Activated CD4-positive, alpha-beta memory T cell treated with anti-CD3 and anti-CD28 coated beads for 36 hours (primary cell): ENCODE measurements around the gene GHR. TPM values are rescaled to one million over a fixed set of nuclear protein-coding genes. Genes with fewer than 3 reads are reported as not detected.
"Not testable (repeated sequence)": the region's sequence is repeated elsewhere in the genome, so short reads cannot be mapped to it uniquely, and the experiment has no call there.

Source experiments
- CTCF ChIA-PET: fragments of 350-600 bp; sonication (Branson Sonifier 250); formaldehyde crosslinking; loops from one replicate; lab custom pipeline; 2021; ENCODE audit warnings: antibody characterized with exemption, inconsistent platforms; lab: Charles Lee
- POLR2A ChIA-PET: fragments of 350-600 bp; sonication (Branson Sonifier 250); formaldehyde crosslinking; loops from one replicate; lab custom pipeline; 2021; ENCODE audit warnings: antibody characterized with exemption; lab: Charles Lee
- DNase-seq: peaks from one replicate; pipeline ENCODE4 v3.0.0-alpha.2; 2020
- H3K27ac Mint-ChIP-seq: one replicate; pipeline ENCODE4 v1.8.0; 2021; ENCODE audit warnings: mixed read lengths
- H3K27me3 Mint-ChIP-seq: one replicate; pipeline ENCODE4 v1.8.0; 2021; ENCODE audit warnings: mixed read lengths
- H3K36me3 Mint-ChIP-seq: one replicate; pipeline ENCODE4 v1.8.0; 2021; ENCODE audit warnings: mixed read lengths
- H3K4me1 Mint-ChIP-seq: one replicate; pipeline ENCODE4 v1.8.0; 2021; ENCODE audit warnings: low read depth, mixed read lengths
- H3K4me3 Mint-ChIP-seq: one replicate; pipeline ENCODE4 v1.8.0; 2021; ENCODE audit warnings: mild to moderate bottlenecking, mixed read lengths
- H3K9me3 Mint-ChIP-seq: one replicate; pipeline ENCODE4 v1.8.0; 2021; ENCODE audit warnings: mixed read lengths
- intact Hi-C: fragments of 100-400 bp; cut with micrococcal nuclease; formaldehyde crosslinking; loops from one replicate; pipeline ENCODE4 v1.15.1; 2023
- total RNA-seq, 2 experiments: library from RNA; stranded (reverse); gene quantifications; one replicate each; pipeline ENCODE4 v1.2.3, GENCODE V29; 2021

Gene GHR
- total RNA-seq, 2 experiments from 2014 or later, result not detected

- Mint-ChIP-seq H3K27me3 (no peaks in the 10 kb centered on the region), H3K9me3 (peaks cover 2% of the 10 kb centered on the region), H3K36me3 (no peaks in the 10 kb centered on the region), H3K4me3 (no peak overlapping the region), H3K27ac (no peak overlapping the region), H3K4me1 (no peaks in the 10 kb centered on the region)
- no peak for DNase-seq
- ChIA-PET POLR2A (no interaction called here), CTCF (no interaction called here)
- intact Hi-C loops, result no loop called here
Measured at GRCh38 chr5:42666869-42667268, 243.6 kb downstream of the GHR start.

- no peak overlapping the region for H3K4me3 Mint-ChIP-seq
- H3K27ac Mint-ChIP-seq, result no peak overlapping the region
- intact Hi-C loops, result no loop called here
- no peak for DNase-seq
- POLR2A ChIA-PET, result no interaction called here
- CTCF ChIA-PET, result interaction anchor here (1.6 kb wide), 1 partner anchor 99 kb away, joined by 3 read pairs; no protein-coding TSS in a partner anchor
- H3K27me3 Mint-ChIP-seq, result no peaks in the 10 kb centered on the region
- H3K4me1 Mint-ChIP-seq, result no peaks in the 10 kb centered on the region
- peaks cover 13% of the 10 kb centered on the region for H3K9me3 Mint-ChIP-seq
- no peaks in the 10 kb centered on the region for H3K36me3 Mint-ChIP-seq
Measured at GRCh38 chr5:42668254-42668653, 245.0 kb downstream of the GHR start.

GRCh38 chr5:42672925-42673324, 249.7 kb downstream of the GHR start:
- no peak overlapping the region for H3K4me3 Mint-ChIP-seq
- peaks cover 15% of the 10 kb centered on the region for H3K9me3 Mint-ChIP-seq
- no peak for DNase-seq
- POLR2A ChIA-PET, result no interaction called here
- no peaks in the 10 kb centered on the region for H3K27me3 Mint-ChIP-seq
- CTCF ChIA-PET, result interaction anchor here (0.8 kb wide), 1 partner anchor 94 kb away, joined by 3 read pairs; no protein-coding TSS in a partner anchor
- H3K36me3 Mint-ChIP-seq, result no peaks in the 10 kb centered on the region
- no peak overlapping the region for H3K27ac Mint-ChIP-seq
- no peaks in the 10 kb centered on the region for H3K4me1 Mint-ChIP-seq
- intact Hi-C loops, result no loop called here

- POLR2A ChIA-PET, result no interaction called here
- no peak for DNase-seq
- H3K27me3 Mint-ChIP-seq, result no peaks in the 10 kb centered on the region
- H3K36me3 Mint-ChIP-seq, result no peaks in the 10 kb centered on the region
- intact Hi-C loops, result no loop called here
- no peak overlapping the region for H3K27ac Mint-ChIP-seq
- peaks cover 15% of the 10 kb centered on the region for H3K9me3 Mint-ChIP-seq
- no peak overlapping the region for H3K4me3 Mint-ChIP-seq
- H3K4me1 Mint-ChIP-seq, result no peaks in the 10 kb centered on the region
- CTCF ChIA-PET, result interaction anchor here (0.6 to 1.0 kb wide), 4 partner anchors 66 to 729 kb away, joined by 3 to 4 read pairs (median 4); no protein-coding TSS in a partner anchor
Measured at GRCh38 chr5:42675602-42676001, 252.4 kb downstream of the GHR start.

GRCh38 chr5:42676362-42676761, 253.1 kb downstream of the GHR start:
- POLR2A ChIA-PET, result no interaction called here
- CTCF ChIA-PET, result interaction anchor here (0.6 kb wide), 1 partner anchor 730 kb away, joined by 4 read pairs; no protein-coding TSS in a partner anchor

GRCh38 chr5:42677156-42677842, 254.1 kb downstream of the GHR start:
- Mint-ChIP-seq H3K9me3 (peaks cover 11% of the 10 kb centered on the region), H3K36me3 (no peaks in the 10 kb centered on the region), H3K27me3 (no peaks in the 10 kb centered on the region), H3K4me1 (no peaks in the 10 kb centered on the region), H3K27ac (no peak overlapping the region), H3K4me3 (no peak overlapping the region)
- intact Hi-C loops, result no loop called here
- POLR2A ChIA-PET, result no interaction called here
- no peak for DNase-seq
- CTCF ChIA-PET, result no interaction called here

More at GRCh38 chr5:42676362-42676761, 253.1 kb downstream of the GHR start:
- Mint-ChIP-seq H3K27me3 (no peaks in the 10 kb centered on the region), H3K27ac (no peak overlapping the region), H3K36me3 (no peaks in the 10 kb centered on the region), H3K4me1 (no peaks in the 10 kb centered on the region), H3K4me3 (no peak overlapping the region), H3K9me3 (peaks cover 12% of the 10 kb centered on the region)
- DNase-seq, result no peak
- intact Hi-C loops, result no loop called here

GRCh38 chr5:42680046-42680445, 256.8 kb downstream of the GHR start:
- ChIA-PET POLR2A (no interaction called here), CTCF (no interaction called here)
- Mint-ChIP-seq H3K9me3 (peaks cover 9% of the 10 kb centered on the region), H3K4me1 (no peaks in the 10 kb centered on the region), H3K36me3 (no peaks in the 10 kb centered on the region), H3K4me3 (no peak overlapping the region), H3K27me3 (no peaks in the 10 kb centered on the region), H3K27ac (no peak overlapping the region)
- DNase-seq, result no peak
- intact Hi-C loops, result no loop called here

GRCh38 chr5:42685078-42685477, 261.8 kb downstream of the GHR start:
- DNase-seq, H3K4me1 Mint-ChIP-seq, H3K27ac Mint-ChIP-seq, CTCF ChIA-PET, H3K27me3 Mint-ChIP-seq, intact Hi-C loops, H3K4me3 Mint-ChIP-seq, H3K36me3 Mint-ChIP-seq, POLR2A ChIA-PET: not testable (repeated sequence)
- peaks cover 16% of the 10 kb centered on the region for H3K9me3 Mint-ChIP-seq

GRCh38 chr5:42689391-42689790, 266.2 kb downstream of the GHR start:
- ChIA-PET POLR2A (no interaction called here), CTCF (interaction anchor here (1.1 kb wide), 1 partner anchor 200 kb away, joined by 3 read pairs; no protein-coding TSS in a partner anchor)
- H3K27me3 Mint-ChIP-seq, result peaks cover 1% of the 10 kb centered on the region
- H3K9me3 Mint-ChIP-seq, result peaks cover 7% of the 10 kb centered on the region
- H3K4me1 Mint-ChIP-seq, result no peaks in the 10 kb centered on the region
- H3K36me3 Mint-ChIP-seq, result no peaks in the 10 kb centered on the region
- no peak for DNase-seq
- no peak overlapping the region for H3K4me3 Mint-ChIP-seq
- H3K27ac Mint-ChIP-seq, result no peak overlapping the region
- intact Hi-C loops, result no loop called here

- intact Hi-C loops, result no loop called here
- no peaks in the 10 kb centered on the region for H3K27me3 Mint-ChIP-seq
- ChIA-PET POLR2A (no interaction called here), CTCF (no interaction called here)
- H3K9me3 Mint-ChIP-seq, result peaks cover 4% of the 10 kb centered on the region
- no peaks in the 10 kb centered on the region for H3K36me3 Mint-ChIP-seq
- no peak overlapping the region for H3K27ac Mint-ChIP-seq
- H3K4me1 Mint-ChIP-seq, result no peaks in the 10 kb centered on the region
- no peak for DNase-seq
- no peak overlapping the region for H3K4me3 Mint-ChIP-seq
Measured at GRCh38 chr5:42691413-42691937, 268.2 kb downstream of the GHR start.

- Mint-ChIP-seq H3K36me3 (no peaks in the 10 kb centered on the region), H3K27ac (no peak overlapping the region), H3K27me3 (peaks cover 3% of the 10 kb centered on the region), H3K4me1 (no peaks in the 10 kb centered on the region), H3K4me3 (no peak overlapping the region), H3K9me3 (peaks cover 16% of the 10 kb centered on the region)
- POLR2A ChIA-PET, result no interaction called here
- no peak for DNase-seq
- CTCF ChIA-PET, result no interaction called here
- intact Hi-C loops, result no loop called here
Measured at GRCh38 chr5:42701351-42702059, 278.3 kb downstream of the GHR start.

GRCh38 chr5:42703238-42703637, 280.0 kb downstream of the GHR start:
- Mint-ChIP-seq H3K27me3 (peaks cover 3% of the 10 kb centered on the region), H3K9me3 (peaks cover 16% of the 10 kb centered on the region), H3K4me1 (no peaks in the 10 kb centered on the region), H3K4me3 (no peak overlapping the region), H3K36me3 (no peaks in the 10 kb centered on the region), H3K27ac (no peak overlapping the region)
- no peak for DNase-seq
- ChIA-PET CTCF (no interaction called here), POLR2A (no interaction called here)
- intact Hi-C loops, result no loop called here
